ENCODE data around the gene RALGDS.

The RALGDS gene

GRCh38 chr9:133130685-133131244 is 9.7 kb upstream of the RALGDS start:
- in situ Hi-C loops (cut with HindIII; ENCODE audit: low pct_ligation_motif_present, low sequenced_read_pairs) = loop anchor here (25.0 kb wide), 1 partner anchor 93 kb away; the partner anchor contains the start of gene GTF3C5
- DNase-seq = no peak
- no peaks in the 10 kb centered on the region for H3K27me3 ChIP-seq (replicated peaks)
- H3K4me3 ChIP-seq (ENCODE audit: low read depth, low read length) = no peak overlapping the region
- H3K36me3 ChIP-seq (replicated peaks) = no peaks in the 10 kb centered on the region
- TF ChIP-seq CTCF (IDR thresholded peaks at IDR 0.05; ENCODE audit: low read depth, low read length, missing control alignments) = no peak
- no peak overlapping the region for H3K27ac ChIP-seq

DNA sequence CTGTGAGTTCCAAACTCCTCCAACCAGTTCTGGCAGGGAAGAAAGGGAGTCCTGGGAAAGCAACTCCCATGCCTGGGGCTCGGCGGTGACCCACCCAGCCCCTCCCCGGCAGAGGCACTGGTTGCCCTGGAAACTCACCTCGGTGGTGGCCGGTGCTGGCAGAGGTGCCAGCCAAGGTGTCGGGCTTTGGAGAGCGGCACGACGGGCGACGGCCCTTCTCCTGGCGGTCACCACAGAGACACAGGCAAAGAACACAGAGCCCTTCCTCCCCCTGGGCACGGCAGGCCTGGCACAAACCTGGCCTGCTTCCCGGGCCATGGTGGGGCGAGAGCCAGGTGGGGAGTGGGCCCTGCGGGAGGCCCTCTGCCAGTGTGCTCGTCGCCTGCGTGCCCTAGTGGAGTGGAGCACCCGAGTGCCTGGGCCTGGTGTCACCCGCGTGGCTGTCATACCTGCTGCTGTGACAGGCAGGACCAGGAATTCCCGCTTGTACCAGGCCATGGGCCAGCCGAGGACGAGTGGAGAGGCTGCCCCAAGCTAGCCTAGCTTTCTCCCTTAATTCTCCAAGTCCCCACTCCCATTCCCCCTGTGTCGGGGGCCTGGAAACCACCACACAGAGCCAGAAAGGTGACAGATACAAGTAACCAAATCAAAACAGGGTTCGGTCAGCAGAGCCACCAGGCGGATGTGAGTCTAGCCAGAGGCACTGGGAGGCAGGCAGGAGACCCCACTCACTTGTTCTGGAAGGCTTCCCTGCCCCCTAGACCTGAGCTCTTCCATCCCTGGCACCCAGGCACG is 8.2 kb upstream of the RALGDS start:
- no peaks in the 10 kb centered on the region for H3K27me3 ChIP-seq (replicated peaks)
- in situ Hi-C loops (cut with HindIII; ENCODE audit: low pct_ligation_motif_present, low sequenced_read_pairs) = loop anchor here (25.0 kb wide), 1 partner anchor 92 kb away; the partner anchor contains the start of gene GTF3C5
- no peak for TF ChIP-seq CTCF (IDR thresholded peaks at IDR 0.05; ENCODE audit: low read depth, low read length, missing control alignments)
- no peak overlapping the region for H3K27ac ChIP-seq
- DNase-seq = no peak
- H3K4me3 ChIP-seq (ENCODE audit: low read depth, low read length) = no peak overlapping the region
- no peaks in the 10 kb centered on the region for H3K36me3 ChIP-seq (replicated peaks)

GRCh38 chr9:133128152-133128551 is 7.1 kb upstream of the RALGDS start:
- H3K27me3 ChIP-seq (replicated peaks) = no peaks in the 10 kb centered on the region
- no peak overlapping the region for H3K4me3 ChIP-seq (ENCODE audit: low read depth, low read length)
- in situ Hi-C loops (cut with HindIII; ENCODE audit: low pct_ligation_motif_present, low sequenced_read_pairs) = loop anchor here (25.0 kb wide), 1 partner anchor 91 kb away; the partner anchor contains the start of gene GTF3C5
- TF ChIP-seq CTCF (IDR thresholded peaks at IDR 0.05; ENCODE audit: low read depth, low read length, missing control alignments) = no peak
- no peak overlapping the region for H3K27ac ChIP-seq
- H3K36me3 ChIP-seq (replicated peaks) = no peaks in the 10 kb centered on the region
- DNase-seq = no peak

- DNase-seq = no peak
- no peaks in the 10 kb centered on the region for H3K27me3 ChIP-seq (replicated peaks)
- H3K4me3 ChIP-seq (ENCODE audit: low read depth, low read length) = no peak overlapping the region
- no peak overlapping the region for H3K27ac ChIP-seq
- in situ Hi-C loops (cut with HindIII; ENCODE audit: low pct_ligation_motif_present, low sequenced_read_pairs) = loop anchor here (25.0 kb wide), 1 partner anchor 90 kb away; the partner anchor contains the start of gene GTF3C5
- no peaks in the 10 kb centered on the region for H3K36me3 ChIP-seq (replicated peaks)
- no peak for TF ChIP-seq CTCF (IDR thresholded peaks at IDR 0.05; ENCODE audit: low read depth, low read length, missing control alignments)
Observed at GRCh38 chr9:133127340-133127981, 6.4 kb upstream of the RALGDS start.

- no peaks in the 10 kb centered on the region for H3K36me3 ChIP-seq (replicated peaks)
- H3K27me3 ChIP-seq (replicated peaks) = no peaks in the 10 kb centered on the region
- H3K27ac ChIP-seq = no peak overlapping the region
- no peak for DNase-seq
- TF ChIP-seq CTCF (IDR thresholded peaks at IDR 0.05; ENCODE audit: low read depth, low read length, missing control alignments) = no peak
- in situ Hi-C loops (cut with HindIII; ENCODE audit: low pct_ligation_motif_present, low sequenced_read_pairs) = loop anchor here (25.0 kb wide), 1 partner anchor 90 kb away; the partner anchor contains the start of gene GTF3C5
- no peak overlapping the region for H3K4me3 ChIP-seq (ENCODE audit: low read depth, low read length)
Observed at GRCh38 chr9:133126697-133127339, 5.8 kb upstream of the RALGDS start.
